GM12878 (cell line): ENCODE measurements around the gene MVP. TPM values are rescaled to one million over a fixed set of nuclear protein-coding genes. Genes with fewer than 3 reads are reported as not detected.

Source experiments
- CTCF ChIP-seq, 3 experiments: IDR thresholded peaks in 2 of 3; conservative IDR thresholded peaks in 1 of 3; 2 replicates each; pipeline ENCODE4 v1.5.1; 2011; ENCODE audit warnings: low read depth in 3 of 3, low read length in 3 of 3, mild to moderate bottlenecking in 3 of 3, control low read depth in 2 of 3, moderate library complexity in 2 of 3, inconsistent platforms in 1 of 3, mixed read lengths in 1 of 3; ENCODE audit not compliant: control insufficient read depth in 2 of 3, insufficient read depth in 1 of 3; ENCODE audit errors: extremely low read depth in 1 of 3
- FOS ChIP-seq: IDR thresholded peaks from 3 replicates; pipeline ENCODE4 v1.6.1; 2011; ENCODE audit warnings: borderline replicate concordance; ENCODE audit not compliant: insufficient read length; ENCODE audit errors: extremely low read depth
- HDAC2 ChIP-seq: fragments of 200-600 bp; sonication (generic); IDR thresholded peaks from 2 replicates; pipeline ENCODE4 v1.6.1; 2017
- IRF3 ChIP-seq: fragments of 450-650 bp; IDR thresholded peaks from 2 replicates; pipeline ENCODE4 v1.6.1; 2014; ENCODE audit warnings: mild to moderate bottlenecking
- JUNB ChIP-seq: IDR thresholded peaks from 2 replicates; pipeline ENCODE4 v1.6.1; 2016; ENCODE audit warnings: antibody characterized with exemption, mild to moderate bottlenecking
- MAX ChIP-seq: IDR thresholded peaks from 2 replicates; pipeline ENCODE4 v1.6.1; 2012; ENCODE audit warnings: low read depth, low read length, improper control_type of control experiment
- MEF2A ChIP-seq: IDR thresholded peaks from 2 replicates; pipeline ENCODE4 v1.6.1; 2011; ENCODE audit warnings: low read depth, mild to moderate bottlenecking, low read length, moderate library complexity; ENCODE audit not compliant: insufficient read depth
- NBN ChIP-seq: fragments of 450-650 bp; IDR thresholded peaks from 2 replicates; pipeline ENCODE4 v1.6.1; 2016
- NRF1 ChIP-seq: conservative IDR thresholded peaks from 2 replicates; pipeline ENCODE4 v1.6.1; 2011; ENCODE audit warnings: mild to moderate bottlenecking, low read depth, low read length, improper control_type of control experiment
- PBX3 ChIP-seq: IDR thresholded peaks from 2 replicates; pipeline ENCODE4 v1.6.1; 2011; ENCODE audit warnings: mild to moderate bottlenecking, low read depth, low read length, moderate library complexity; ENCODE audit not compliant: insufficient replicate concordance
- POLR2A ChIP-seq: IDR thresholded peaks from 2 replicates; pipeline ENCODE4 v1.6.1; 2011; ENCODE audit warnings: low read depth, mild to moderate bottlenecking, low read length
- SMARCA5 ChIP-seq: fragments of 450-650 bp; IDR thresholded peaks from 2 replicates; pipeline ENCODE4 v1.6.1; 2017; ENCODE audit warnings: mild to moderate bottlenecking
- TCF7 ChIP-seq: IDR thresholded peaks from 2 replicates; pipeline ENCODE4 v1.6.1; 2014; ENCODE audit warnings: antibody characterized with exemption, borderline replicate concordance
- YBX1 ChIP-seq: fragments of 450-650 bp; IDR thresholded peaks from 2 replicates; pipeline ENCODE4 v1.6.1; 2016; ENCODE audit warnings: antibody characterized with exemption
- ZBED1 ChIP-seq: IDR thresholded peaks from 2 replicates; pipeline ENCODE4 v1.6.1; 2016; ENCODE audit warnings: borderline replicate concordance
- ZBTB4 ChIP-seq: fragments of 450-650 bp; formaldehyde crosslinking; IDR thresholded peaks from 2 replicates; pipeline ENCODE4 v1.4.0; 2022; ENCODE audit warnings: mild to moderate bottlenecking, moderate library complexity
- ZNF217 ChIP-seq: fragments of 450-650 bp; IDR thresholded peaks from 2 replicates; pipeline ENCODE4 v1.6.1; 2017; ENCODE audit warnings: antibody characterized with exemption, mild to moderate bottlenecking
- ZNF687 ChIP-seq: fragments of 450-650 bp; IDR thresholded peaks from 2 replicates; pipeline ENCODE4 v1.6.1; 2017; ENCODE audit warnings: mild to moderate bottlenecking, moderate library complexity
- polyA plus RNA-seq, 11 experiments: library from polyadenylated mRNA; depleted of rRNA in 4 of 11; unstranded in 6 of 11; stranded (reverse) in 5 of 11; fragments of >200 nt; fragmentation: Nextera tagmentation in 4 of 11; fragmentation: Illumina TruSeq in 1 of 11; extraction: Ambion mirVana in 4 of 11; extraction: Trizol in 1 of 11; gene quantifications; 1 replicate in 1 of 11; 2 replicates in 10 of 11; pipeline versions ENCODE4 v1.2.1 to v1.2.3, GENCODE V29; 2011 to 2016; ENCODE audit warnings: inconsistent platforms in 2 of 11, missing spikeins in 2 of 11, low read depth in 1 of 11
- total RNA-seq, 4 experiments: library from RNA; depleted of rRNA in 3 of 4; stranded (reverse); fragments of >200 nt in 3 of 4; fragmentation: Illumina TruSeq in 1 of 4; extraction: Trizol in 1 of 4; gene quantifications; 2 replicates each; pipeline versions ENCODE4 v1.2.1 to v1.2.3, GENCODE V29; 2013 to 2021

MVP gene
- total and polyA plus RNA-seq, 10 of the 15 experiments (the other 5 are each of a cell fraction or from before 2014, with no cell fraction given), result 0.98 to 74.2 (median 54.7) TPM

GRCh38 chr16:29805232-29806098, 14.8 kb upstream of the MVP start (continued):
- TF ChIP-seq ZBTB4 (no peak), ZNF217 (no peak), CTCF (IDR thresholded peaks at IDR 0.05 in 2 of 3, conservative IDR thresholded peaks at IDR 0.05 in 1 of 3; ENCODE audit: control insufficient read depth in 2 of 3, extremely low read depth in 1 of 3, insufficient read depth in 1 of 3, low read depth in 3 of 3, low read length in 3 of 3) (0 out of 6 replicates have a peak, but pooled peaks of 1 of the 3 experiments have one; percentile 0), JUNB (no peak), ZNF687 (peak; percentile 70), PBX3 (no peak), NRF1 (peak; percentile 45), YBX1 (no peak), FOS (no peak), MAX (peak; percentile 65; the same call in 1 of the 2 replicates), SMARCA5 (peak; percentile 23; the same call in 1 of the 2 replicates), ZBED1 (peak; percentile 51; the same call in 1 of the 2 replicates), MEF2A (peak; percentile 75; the same call in 1 of the 2 replicates), POLR2A (peak; percentile 95), HDAC2 (0 out of 2 replicates have a peak, but pooled peaks have one; percentile 47), IRF3 (no peak), TCF7 (no peak; the same call in 1 of the 2 replicates), NBN (0 out of 2 replicates have a peak, but pooled peaks have one; percentile 65)
